Ovary (tissue), 9 donors: ENCODE results near the gene TP73. TPM values are rescaled to one million over a fixed set of nuclear protein-coding genes. Genes with fewer than 3 reads are reported as not detected.

Experiments
- DNase-seq, 5 donors: peaks; one replicate each; pipeline ENCODE4 v3.0.0-alpha.2; 2019 to 2020
- H3K27ac ChIP-seq, 2 donors: fragments of 200-600 bp; one replicate each; pipeline versions ENCODE4 v1.5.1 to v1.8.0; 2019 to 2022
- H3K27me3 ChIP-seq: fragments of 200-600 bp; one replicate; pipeline ENCODE4 v1.8.0; 2022
- H3K36me3 ChIP-seq: fragments of 200-600 bp; sonication (generic); one replicate; pipeline ENCODE4 v1.5.1; 2019
- H3K4me1 ChIP-seq: one replicate; pipeline ENCODE4 v1.8.1; 2013; ENCODE audit warnings: mild to moderate bottlenecking, moderate library complexity; ENCODE audit not compliant: insufficient read depth
- H3K4me3 ChIP-seq: fragments of 200-600 bp; sonication (generic); one replicate; pipeline ENCODE4 v1.5.1; 2017
- H3K9me3 ChIP-seq, 2 donors: fragments of 200-600 bp in 1 of 2; sonication (generic) in 1 of 2; one replicate each; pipeline versions ENCODE4 v1.5.1 to v1.8.1; 2013 to 2019; ENCODE audit warnings: mild to moderate bottlenecking in 1 of 2, moderate library complexity in 1 of 2
- EP300 ChIP-seq: sonication (generic); formaldehyde crosslinking; IDR thresholded peaks from one replicate; pipeline ENCODE4 v1.6.1; 2017; ENCODE audit warnings: antibody characterized with exemption
- POLR2A ChIP-seq: fragments of 450-650 bp; IDR thresholded peaks from one replicate; pipeline ENCODE4 v1.6.1; 2017; ENCODE audit warnings: antibody characterized with exemption, mild to moderate bottlenecking, moderate library complexity
- WGBS, 3 donors: extraction: QIAGEN DNeasy Blood & Tissue Kit in 1 of 3; methylation state at CpG; one replicate each; pipeline versions ENCODE4 v1.1.5 to v1.1.7; 2013 to 2017; 5-methylcytosine and 5-hydroxymethylcytosine counted together
- intact Hi-C, 4 donors: fragments of 100-400 bp; cut with DNase I; formaldehyde crosslinking; loops; one replicate each; pipeline versions ENCODE4 v1.11.0 to v1.15.1; 2022 to 2023
- polyA plus RNA-seq, 2 donors: library from polyadenylated mRNA; stranded (reverse); fragments of 200-250 nt in 1 of 2; fragments of 350-450 nt in 1 of 2; fragmentation: Illumina TruSeq in 1 of 2; extraction: RNeasy Lipid Tissue Mini Kit (QIAGEN cat#74804) in 1 of 2; gene quantifications; one replicate each; pipeline ENCODE4 v1.2.3, GENCODE V29; 2013 to 2014
- total RNA-seq, 7 donors: library from RNA; depleted of rRNA in 2 of 7; stranded (reverse); fragments of >200 nt in 2 of 7; fragmentation: NEBNext Ultra II Directional in 3 of 7; extraction: Animal tissue kit (Norgen Biotek cat#: 25700) in 3 of 7; gene quantifications; one replicate each; pipeline versions ENCODE4 v1.1.0 to v1.2.4, GENCODE V29; 2016 to 2023
- TF ChIP-seq, protein P1 (sequence below), 3 donors: fragments of 450-650 bp in 2 of 3; fragments of 200-600 bp in 1 of 3; IDR thresholded peaks; one replicate each; pipeline versions ENCODE4 v1.5.1 to v1.8.0; 2016 to 2022; ENCODE audit warnings: antibody characterized with exemption in 3 of 3, mild to moderate bottlenecking in 1 of 3
- donor health status: DM: no; HTN: no; CAD: no; lungs with moderate emphysema.
- donor health status: DM: no; HTN: no; CAD: no.
- donor health status: Bipolar disorder and iron deficiency.
- donor health status: DM: yes; HTN: yes; CAD: no.
- donor health status: DM: no; HTN: no; CAD: no.
- donor health status: DM: yes; HTN: yes; CAD: no.

TP73 gene
- total and polyA plus RNA-seq, 9 donors = 0.03 to 7.5 (median 0.42) TPM

DNA sequence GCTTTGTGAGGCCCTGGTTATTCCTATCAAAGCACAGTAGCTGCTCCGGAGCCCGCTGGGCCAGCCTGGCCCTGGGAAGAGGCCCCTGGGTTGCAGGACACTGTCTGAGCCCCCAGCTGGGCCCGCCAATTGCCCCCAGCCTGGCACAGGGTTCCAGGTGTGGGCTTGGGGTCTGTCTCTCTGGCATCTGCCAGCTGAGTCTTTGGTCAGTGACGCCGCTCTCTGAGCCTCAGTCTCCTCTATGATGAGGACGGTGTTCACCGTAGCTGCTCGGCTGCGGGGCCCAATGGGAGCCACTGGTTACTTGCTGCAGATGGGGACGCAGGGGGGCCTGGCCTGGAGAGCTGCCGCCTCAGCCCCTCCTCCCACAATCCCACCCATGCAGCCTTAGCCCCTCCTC is 41.0 kb downstream of the TP73 start:
- no peaks in the 10 kb centered on the region for H3K36me3 ChIP-seq
- H3K4me1 ChIP-seq = peaks cover 2% of the 10 kb centered on the region
- TF ChIP-seq POLR2A (no peak), EP300 (no peak)
- TF ChIP-seq, protein P1, sequence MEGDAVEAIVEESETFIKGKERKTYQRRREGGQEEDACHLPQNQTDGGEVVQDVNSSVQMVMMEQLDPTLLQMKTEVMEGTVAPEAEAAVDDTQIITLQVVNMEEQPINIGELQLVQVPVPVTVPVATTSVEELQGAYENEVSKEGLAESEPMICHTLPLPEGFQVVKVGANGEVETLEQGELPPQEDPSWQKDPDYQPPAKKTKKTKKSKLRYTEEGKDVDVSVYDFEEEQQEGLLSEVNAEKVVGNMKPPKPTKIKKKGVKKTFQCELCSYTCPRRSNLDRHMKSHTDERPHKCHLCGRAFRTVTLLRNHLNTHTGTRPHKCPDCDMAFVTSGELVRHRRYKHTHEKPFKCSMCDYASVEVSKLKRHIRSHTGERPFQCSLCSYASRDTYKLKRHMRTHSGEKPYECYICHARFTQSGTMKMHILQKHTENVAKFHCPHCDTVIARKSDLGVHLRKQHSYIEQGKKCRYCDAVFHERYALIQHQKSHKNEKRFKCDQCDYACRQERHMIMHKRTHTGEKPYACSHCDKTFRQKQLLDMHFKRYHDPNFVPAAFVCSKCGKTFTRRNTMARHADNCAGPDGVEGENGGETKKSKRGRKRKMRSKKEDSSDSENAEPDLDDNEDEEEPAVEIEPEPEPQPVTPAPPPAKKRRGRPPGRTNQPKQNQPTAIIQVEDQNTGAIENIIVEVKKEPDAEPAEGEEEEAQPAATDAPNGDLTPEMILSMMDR (IDR thresholded peaks at IDR 0.05) = no peak
- H3K4me3 ChIP-seq = no peak overlapping the region
- intact Hi-C loops = no loop called here
- 84 to 85% (median 85%) methylated on average over 11 of the region's 11 CpGs for WGBS, 3 donors
- H3K9me3 ChIP-seq = no peaks in the 10 kb centered on the region
- no peak for DNase-seq
- no peak overlapping the region for H3K27ac ChIP-seq
- H3K27me3 ChIP-seq = no peaks in the 10 kb centered on the region

DNA sequence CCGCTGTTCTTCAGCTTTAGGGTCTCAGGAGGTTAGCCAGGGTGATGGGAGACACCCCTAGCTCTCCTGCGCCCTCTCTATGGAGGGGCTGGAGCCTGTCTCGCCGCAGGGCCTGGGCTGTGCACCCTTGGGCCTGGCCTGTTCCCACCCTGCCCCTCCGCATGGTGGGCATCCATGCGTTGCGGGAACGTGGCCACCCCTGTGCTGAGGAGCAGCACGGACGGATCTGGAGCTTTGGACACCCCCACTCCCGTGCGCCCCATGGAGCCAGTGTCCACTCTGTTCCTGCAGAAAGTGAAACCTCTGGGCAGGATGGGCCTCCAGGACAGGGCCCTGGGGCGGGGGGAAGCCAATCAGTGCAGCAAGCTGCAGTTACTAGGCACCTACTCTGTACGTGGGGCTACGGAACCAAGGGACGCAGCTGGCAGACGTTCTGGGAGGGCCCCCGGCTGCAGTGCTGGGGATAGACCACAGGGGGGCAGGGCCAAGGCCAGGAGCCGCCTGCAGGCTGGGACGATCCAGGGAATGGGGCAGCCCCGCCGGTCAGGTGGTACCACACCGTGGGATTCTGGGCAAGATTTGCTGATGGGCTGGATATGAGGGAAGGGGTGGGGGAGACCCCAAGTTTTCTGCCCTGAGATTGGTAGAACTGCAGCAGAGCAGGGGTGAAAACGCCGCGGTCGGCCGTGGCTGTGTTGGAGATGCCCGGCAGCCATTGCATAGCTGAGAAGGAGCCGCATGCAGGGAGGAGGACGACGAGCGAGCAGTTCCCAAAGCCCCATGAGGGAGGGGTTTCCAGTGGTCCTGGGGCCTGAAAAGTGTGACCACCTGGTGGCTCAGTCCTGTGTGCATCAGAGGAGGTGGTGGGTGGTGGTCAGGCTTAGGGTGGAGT is 43.3 kb downstream of the TP73 start:
- Histone ChIP-seq H3K4me1 (peaks cover 2% of the 10 kb centered on the region), H3K4me3 (no peak overlapping the region), H3K27me3 (no peaks in the 10 kb centered on the region), H3K9me3 (no peaks in the 10 kb centered on the region), H3K36me3 (no peaks in the 10 kb centered on the region), H3K27ac (no peak overlapping the region)
- WGBS, 3 donors = 26 to 40% (median 29%) methylated on average over 32 to 33 of the region's 33 CpGs
- peak; percentile 28 to 63 (median 39) for DNase-seq
- intact Hi-C loops = no loop called here
- no peak for TF ChIP-seq EP300
- TF ChIP-seq, protein P1 (IDR thresholded peaks at IDR 0.05) = peak; percentile 16 to 32 (median 25)

DNA sequence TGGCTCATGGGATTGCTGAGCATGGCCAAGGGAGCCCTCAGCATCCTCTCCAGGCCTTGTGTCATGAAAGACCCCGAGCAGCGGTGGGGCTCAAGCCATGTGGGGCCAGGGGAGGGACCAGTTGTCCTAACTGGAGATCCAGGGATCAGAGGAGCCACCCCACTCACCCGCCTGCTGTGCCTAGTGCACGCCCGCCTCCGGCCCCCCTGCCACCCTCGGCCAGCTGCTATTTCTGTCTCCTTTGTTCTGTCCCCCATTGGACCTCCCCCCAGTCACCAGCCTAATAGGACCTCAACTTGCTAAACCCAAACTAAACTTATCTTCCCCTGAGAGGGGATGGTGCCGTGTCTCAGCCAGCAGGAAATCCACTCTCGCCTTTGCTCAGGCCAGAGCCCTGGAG is 44.4 kb downstream of the TP73 start:
- H3K36me3 ChIP-seq = no peaks in the 10 kb centered on the region
- no peak overlapping the region for H3K27ac ChIP-seq
- no peak for DNase-seq
- no peaks in the 10 kb centered on the region for H3K27me3 ChIP-seq
- peaks cover 2% of the 10 kb centered on the region for H3K4me1 ChIP-seq
- intact Hi-C loops = no loop called here
- TF ChIP-seq, protein P1 (IDR thresholded peaks at IDR 0.05) = no peak
- TF ChIP-seq EP300 = no peak
- TF ChIP-seq POLR2A = no peak
- WGBS, 3 donors = 89 to 96% (median 91%) methylated on average over 9 of the region's 9 CpGs
- H3K4me3 ChIP-seq = no peak overlapping the region
- no peaks in the 10 kb centered on the region for H3K9me3 ChIP-seq

DNA sequence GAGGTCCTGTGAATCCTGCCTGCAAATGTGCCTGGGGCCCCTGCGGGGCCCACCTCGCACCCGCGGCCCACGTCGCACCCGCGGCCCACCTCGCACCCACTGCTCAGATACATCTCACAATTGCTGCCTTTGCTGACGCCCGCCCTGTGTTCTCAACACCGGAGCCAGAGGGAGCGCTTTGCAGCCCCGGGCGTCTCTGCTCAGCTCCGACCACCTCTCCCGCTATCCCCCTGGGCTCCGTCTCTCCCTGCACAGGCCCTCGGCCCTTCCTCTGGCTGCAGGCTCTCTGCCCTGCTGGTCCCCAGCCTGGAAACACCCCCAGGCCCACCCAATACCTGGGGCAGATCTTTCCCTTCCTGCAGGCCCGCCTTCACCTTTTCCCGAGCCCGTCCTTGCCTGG is 44.8 kb downstream of the TP73 start:
- 88 to 90% (median 90%) methylated on average over 22 of the region's 22 CpGs for WGBS, 3 donors
- TF ChIP-seq, protein P1 (IDR thresholded peaks at IDR 0.05) = no peak
- no peak for TF ChIP-seq POLR2A
- TF ChIP-seq EP300 = no peak
- H3K9me3 ChIP-seq = no peaks in the 10 kb centered on the region
- H3K4me3 ChIP-seq = no peak overlapping the region
- no peak overlapping the region for H3K27ac ChIP-seq
- DNase-seq = no peak
- H3K36me3 ChIP-seq = no peaks in the 10 kb centered on the region
- peaks cover 2% of the 10 kb centered on the region for H3K4me1 ChIP-seq
- intact Hi-C loops = no loop called here
- H3K27me3 ChIP-seq = no peaks in the 10 kb centered on the region
